Activated CD4-positive, CD25-positive, alpha-beta regulatory T cell treated with anti-CD3 and anti-CD28 coated beads, Interleukin-2, amount 50 U/mL, for 24 hours (primary cell): ENCODE measurements around the gene TACSTD2.
"Not testable (repeated sequence)": the region's sequence is repeated elsewhere in the genome, so short reads cannot be mapped to it uniquely, and the experiment has no call there.

Experiments
- ATAC-seq, 2 donors: fragments of 150-1000 bp; cut with Tn5 transposase; one replicate each; pipeline ENCODE4 v1.10.0; 2021; ENCODE audit warnings: mild to moderate bottlenecking in 1 of 2, moderate library complexity in 1 of 2

The TACSTD2 gene

DNA sequence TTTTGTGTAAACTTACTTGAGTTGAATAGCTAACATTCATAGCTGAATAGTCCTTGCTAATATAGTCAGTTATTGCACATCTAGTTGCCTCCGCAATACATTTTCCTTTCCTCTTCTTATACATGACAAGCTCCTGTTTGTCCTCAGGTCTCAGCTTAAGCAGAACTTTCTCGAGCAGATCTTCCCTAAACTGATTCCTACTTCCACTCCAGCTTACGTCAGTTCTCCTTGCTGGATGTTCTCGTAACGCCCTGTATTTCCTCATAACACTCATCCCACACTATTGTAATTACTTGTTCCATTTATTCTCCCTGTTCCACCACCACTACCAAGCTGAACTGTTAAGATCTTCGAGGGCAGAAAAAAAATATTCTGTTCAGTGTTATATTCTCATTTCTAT lies 15.4 kb downstream of the TACSTD2 start:
- no peak for ATAC-seq

DNA sequence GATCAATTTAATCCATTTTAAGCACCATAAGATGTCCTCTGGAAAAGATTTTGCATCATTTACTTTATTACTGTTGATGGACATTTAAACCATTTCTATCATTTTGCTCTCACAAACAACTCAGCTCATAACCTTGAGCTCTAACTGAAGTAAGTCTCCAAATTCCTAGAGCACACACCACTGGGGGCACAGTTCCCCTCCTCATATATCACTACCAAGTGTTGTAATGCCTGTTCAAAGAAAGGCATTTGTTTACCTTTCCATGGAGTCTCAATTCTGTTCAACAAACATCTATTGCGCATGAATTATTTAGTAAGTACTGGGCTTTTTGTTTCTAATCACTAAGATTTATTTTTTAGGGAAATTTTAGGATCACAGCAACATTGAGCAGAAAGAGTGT lies 21.7 kb downstream of the TACSTD2 start:
- ATAC-seq, result no peak

DNA sequence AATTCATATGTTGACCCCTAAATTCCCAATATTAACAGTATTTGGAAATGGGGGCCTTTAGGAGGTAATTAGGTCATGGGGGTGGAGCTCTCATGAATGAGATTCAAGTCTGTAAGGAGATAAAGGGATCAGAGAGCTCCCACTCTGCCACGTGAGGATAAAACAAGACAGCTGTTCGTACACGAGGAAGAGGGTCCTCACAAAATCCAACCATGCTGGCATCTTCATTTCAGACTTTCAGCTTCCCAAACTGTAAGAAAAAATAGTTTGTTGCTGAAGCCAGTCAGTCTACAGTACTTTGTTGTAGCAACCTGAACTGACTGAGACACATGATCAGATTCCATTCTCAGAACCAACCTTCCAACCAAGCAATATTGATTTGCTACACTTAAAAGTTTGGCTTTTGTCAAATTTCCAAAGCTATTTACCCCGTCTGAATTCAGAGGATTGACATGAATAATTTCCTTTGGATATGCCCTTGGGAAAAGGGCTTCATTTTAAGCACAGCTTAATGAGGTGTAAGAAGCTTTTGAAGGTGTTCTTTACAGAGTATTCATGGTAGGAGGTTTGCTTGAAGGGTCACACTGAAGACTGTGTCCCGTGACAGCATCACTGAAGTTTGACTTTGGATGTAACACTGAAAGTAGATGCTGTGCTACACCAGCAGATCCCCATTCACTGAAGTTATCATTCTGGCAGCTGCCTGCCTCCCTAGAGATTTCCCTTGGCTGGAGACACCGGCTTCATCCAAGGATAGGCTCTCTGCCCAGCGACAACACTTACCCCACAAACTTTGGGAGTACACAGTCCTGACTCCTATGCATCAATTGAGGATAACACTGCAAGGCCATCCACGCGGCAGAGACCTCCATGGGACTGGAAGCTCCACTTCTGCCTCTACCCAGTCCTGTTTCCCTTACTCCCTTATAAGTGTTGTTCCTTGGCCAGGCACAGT lies 25.6 kb downstream of the TACSTD2 start:
- ATAC-seq, result no peak

DNA sequence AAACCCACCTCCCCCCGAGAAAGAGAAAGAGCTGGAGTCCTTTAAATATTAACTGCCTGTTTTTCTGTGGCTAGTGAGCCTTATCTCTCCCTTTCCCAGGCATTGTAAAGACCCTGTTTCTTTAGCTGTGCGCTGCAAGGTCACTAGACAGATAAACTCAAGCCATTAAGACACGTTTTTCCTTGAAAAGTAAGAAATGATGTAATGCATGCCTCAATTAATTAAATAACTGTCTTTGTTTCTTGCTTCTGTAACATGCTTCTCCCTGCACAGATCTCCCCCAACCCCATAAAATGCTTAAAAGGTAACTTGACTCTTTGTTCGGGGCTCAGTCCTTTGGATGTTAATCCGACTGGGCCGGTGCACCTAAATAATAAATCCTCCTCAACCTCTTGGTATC lies 27.8 kb downstream of the TACSTD2 start:
- ATAC-seq, result not testable (repeated sequence)

DNA sequence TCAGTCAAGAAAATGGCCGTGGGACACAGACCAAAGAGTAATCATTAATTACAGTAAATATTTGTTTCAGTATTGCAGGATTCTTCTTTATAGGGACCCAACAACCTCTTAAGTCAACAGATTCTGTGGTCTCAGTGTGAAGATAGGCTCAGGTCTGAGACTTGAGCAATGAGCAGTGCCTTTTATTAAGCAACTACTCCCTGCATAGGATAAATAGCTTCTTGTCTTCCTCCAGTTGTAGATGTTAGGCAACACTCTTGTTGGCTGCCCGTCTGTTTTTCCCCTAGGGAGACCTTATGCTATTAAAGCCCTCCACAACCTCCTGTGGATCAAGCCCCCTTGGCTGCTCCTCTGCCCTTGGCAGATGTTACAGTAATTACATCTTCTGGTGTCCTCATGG lies 28.7 kb downstream of the TACSTD2 start:
- no peak for ATAC-seq

DNA sequence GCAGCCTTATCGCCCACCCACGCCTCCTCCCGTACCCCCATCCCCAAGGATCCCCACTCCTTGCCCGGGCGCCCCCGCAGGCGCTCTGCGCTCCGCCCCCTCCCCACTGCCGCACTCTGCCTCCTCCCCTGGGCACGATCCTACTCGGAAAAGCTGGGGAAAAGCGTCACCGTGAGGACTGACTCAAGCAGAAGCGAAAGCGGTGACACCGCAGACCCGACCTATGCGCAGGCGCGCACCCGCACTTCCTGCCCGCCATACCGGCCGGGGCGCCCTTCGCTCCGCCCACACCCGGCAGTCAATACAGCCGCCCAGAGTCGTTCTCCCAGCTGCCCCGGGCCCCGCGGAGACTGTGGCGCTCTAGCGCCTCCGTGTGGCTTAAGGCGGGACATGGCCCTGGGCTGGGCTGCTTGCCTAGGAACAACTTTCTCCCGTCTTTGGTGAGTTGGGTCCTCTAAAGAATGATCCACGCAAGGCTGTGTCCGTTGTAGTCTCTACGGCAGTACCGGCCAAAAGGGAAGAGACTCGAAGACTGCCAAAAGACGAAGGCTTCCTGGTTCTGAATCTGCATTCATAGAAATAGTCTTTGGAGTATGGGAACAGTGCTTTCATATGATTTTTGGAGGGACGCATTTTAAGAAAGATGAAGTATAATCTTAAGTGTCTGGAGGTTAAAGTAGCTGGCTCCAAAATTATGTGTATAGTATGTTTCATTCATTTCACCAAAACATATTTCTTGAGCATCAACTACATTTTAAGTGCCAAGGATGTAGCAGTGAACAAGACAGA lies 30.3 kb downstream of the TACSTD2 start, which contains the start of gene OMA1:
TSS of gene OMA1 (minus strand) at position 207 of the 789 bp plus-strand sequence. CDS start 7,432 bp downstream, outside the sequence.
- ATAC-seq, result peak; percentile 92 to 94

DNA sequence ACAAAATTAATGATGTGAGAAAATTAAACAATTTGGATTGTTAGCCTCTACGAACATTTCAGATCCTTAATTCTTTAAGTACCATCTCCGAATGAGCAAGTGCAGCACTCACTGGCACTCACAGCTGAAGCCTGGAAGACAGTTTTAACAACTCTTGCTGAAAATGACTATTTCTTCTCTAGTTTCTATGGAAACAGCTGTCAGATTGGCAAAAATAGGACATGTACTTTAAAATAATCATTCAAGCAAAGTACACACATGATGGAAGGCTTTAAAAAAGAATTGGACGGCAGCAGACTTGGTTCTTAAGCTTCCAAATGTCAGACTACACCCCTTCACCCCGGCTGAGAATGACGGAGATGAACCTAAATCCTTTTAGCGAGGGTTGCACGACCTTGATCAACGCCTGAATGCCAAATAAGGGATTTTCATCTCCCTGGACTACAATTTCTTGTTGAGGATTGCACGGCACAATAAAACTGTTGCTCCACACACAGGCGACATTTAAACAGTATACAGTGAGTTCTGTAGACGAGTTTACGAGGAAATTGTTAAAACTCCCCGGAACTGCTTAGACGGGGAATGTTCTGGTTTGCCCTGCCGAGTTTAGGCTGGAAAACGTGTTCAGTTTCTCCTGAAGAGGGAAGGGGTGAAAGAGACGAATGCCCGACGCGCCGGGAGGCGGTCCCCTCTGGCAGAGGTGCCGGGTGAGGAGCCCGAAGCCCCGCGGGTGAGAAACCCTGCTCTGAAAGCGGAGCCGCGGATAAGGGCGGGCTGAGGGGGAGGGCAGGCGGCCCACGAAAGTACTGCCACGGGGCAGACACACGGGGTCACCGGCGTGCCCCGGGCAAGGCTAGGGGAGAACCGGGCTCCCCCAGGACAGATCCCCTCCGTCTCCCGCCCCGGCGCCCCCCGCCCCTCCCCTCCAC lies 31.2 kb downstream of the TACSTD2 start:
- ATAC-seq, result peak; percentile 71 to 73

DNA sequence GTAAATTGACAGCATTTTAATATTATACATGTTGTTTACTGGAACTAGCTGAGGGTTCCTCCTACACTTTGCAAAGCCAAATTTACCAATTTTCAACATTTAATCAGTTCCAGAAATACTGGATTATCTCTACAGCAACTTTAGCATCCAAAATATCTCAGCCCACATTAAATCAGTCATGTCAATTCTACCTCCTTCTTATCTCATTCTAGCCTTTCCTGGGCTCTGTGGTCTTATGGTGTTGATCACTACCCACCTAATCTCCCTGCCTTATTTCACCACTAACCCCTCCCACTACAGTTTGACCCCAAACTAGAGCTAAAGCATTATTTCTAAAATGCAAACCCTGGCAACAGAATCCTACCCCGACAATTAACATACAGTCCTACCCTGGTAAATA lies 33.8 kb downstream of the TACSTD2 start:
- no peak for ATAC-seq

DNA sequence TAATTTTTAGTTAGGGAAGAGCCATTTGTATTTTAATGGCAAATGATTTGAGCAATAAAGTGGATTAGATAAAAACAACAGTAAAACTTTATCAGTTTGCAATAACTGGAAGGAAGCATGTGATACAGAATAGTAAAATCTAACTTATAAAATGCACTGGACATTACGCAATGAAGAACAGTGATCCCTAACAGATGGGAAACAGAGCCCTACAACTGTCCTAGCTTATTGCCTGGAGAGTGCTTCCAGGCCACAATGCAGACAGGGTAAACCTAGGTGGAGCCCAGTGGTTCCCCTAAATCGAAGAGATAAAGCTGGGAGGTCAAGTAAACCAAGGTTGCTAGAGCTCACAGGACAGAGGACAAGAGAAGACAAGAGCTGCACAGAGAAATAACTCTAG lies 37.5 kb downstream of the TACSTD2 start:
- no peak for ATAC-seq

DNA sequence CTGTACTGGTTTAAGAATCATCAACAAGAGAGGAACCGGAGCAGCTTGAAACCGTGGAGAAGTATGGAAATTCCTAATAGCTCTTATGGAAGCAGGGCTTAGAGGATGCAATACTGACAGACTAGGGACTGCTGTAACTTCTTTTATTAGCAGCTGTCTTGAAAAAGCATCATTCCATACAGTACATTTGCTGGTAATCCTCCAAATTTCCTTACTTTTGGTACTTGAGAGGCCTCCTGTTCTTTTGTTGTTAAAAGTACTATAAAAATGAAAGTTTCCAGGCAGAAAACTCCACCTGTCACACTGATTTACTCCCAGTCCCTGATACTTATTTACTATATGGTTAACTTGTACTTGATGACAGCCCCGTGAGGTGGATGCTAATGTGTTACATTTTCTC lies 38.2 kb downstream of the TACSTD2 start:
- no peak for ATAC-seq

DNA sequence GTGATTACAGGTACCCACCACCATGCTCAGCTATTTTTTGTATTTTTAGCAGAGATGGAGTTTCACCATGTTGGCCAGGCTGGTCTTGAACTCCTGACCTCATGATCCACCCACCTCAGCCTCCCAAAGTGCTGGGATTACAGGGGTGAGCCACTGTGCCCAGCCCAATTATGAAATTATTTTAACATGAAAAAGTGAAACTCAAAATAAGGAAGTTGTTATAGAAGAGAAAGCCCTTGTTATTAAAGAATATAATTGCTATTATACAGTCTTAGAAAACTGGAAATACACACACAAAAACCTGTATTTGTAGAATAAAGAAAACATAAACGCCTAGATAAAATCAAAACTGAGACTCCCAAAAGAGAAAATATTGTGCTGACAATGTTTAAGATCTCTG lies 45.2 kb downstream of the TACSTD2 start:
- not testable (repeated sequence) for ATAC-seq

DNA sequence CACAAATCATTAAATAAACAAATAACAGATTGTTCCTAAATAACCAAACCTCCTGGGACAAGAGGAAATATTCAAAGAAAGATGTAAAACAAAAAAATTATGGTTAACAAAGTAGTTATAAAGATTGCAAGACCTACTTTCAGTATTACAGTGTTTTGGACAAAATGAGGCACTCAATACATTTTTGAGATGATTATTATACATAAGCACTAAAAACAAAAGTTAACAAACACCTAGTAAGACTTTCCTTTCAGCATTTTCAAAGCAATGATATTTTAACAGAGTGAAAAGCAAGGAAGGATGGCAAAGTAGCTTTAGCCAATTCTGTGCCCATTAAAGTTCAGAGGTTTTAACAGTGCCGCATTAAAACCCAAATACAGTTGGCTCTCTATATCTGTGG lies 47.8 kb downstream of the TACSTD2 start:
- no peak for ATAC-seq

DNA sequence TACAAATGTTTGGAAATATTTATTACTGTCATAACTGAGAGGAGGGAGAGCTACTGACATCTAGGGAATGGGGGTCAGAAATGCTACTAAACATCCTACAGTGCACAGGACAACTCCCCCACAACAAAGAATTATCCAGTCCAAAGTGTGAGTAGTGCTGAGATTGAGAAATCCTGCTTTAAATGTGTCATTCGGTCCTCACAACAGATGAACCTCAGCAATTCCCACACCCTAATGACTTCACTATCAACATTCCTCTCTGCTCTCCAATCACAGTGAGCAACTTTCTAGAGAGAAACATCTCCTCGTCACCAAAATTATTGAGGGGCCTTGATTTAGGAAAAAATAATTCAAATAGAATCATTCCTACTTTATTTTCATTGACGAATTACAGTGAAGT lies 48.5 kb downstream of the TACSTD2 start:
- no peak for ATAC-seq
